A673 (cell line): ENCODE data around the gene ALKAL2. TPM values are rescaled to one million over a fixed set of nuclear protein-coding genes. Genes with fewer than 3 reads are reported as not detected.

Experiments used
- BruUV-seq: library from RNA; stranded (reverse); fragments of 400-500 nt; replicated peaks from 2 replicates; lab custom pipeline; 2021; lab: Mats Ljungman, UMichigan
- CTCF ChIA-PET: fragments of 300-600 bp; sonication (Branson Sonifier 250); formaldehyde crosslinking; loops from one replicate; lab custom pipeline; 2022; ENCODE audit warnings: antibody characterized with exemption; lab: Charles Lee
- POLR2A ChIA-PET: fragments of 300-600 bp; sonication (Branson Sonifier 250); formaldehyde crosslinking; loops from one replicate; lab custom pipeline; 2022; ENCODE audit warnings: antibody characterized with exemption; ENCODE audit not compliant: low non-redundant PET; lab: Charles Lee
- DNase-seq: peaks from one replicate; pipeline ENCODE4 v3.0.0-alpha.2; 2015; ENCODE audit warnings: low spot score
- H3K27ac ChIP-seq: fragments of 200-600 bp; sonication (generic); 2 replicates; pipeline ENCODE4 v1.5.1; 2016; ENCODE audit warnings: mixed run types, low read depth, mild to moderate bottlenecking, mixed read lengths, antibody characterized with exemption, low read length; ENCODE audit not compliant: poor library complexity, severe bottlenecking
- H3K27me3 ChIP-seq: fragments of 200-600 bp; sonication (generic); replicated peaks from 2 replicates; pipeline ENCODE4 v1.6.1; 2017; ENCODE audit warnings: mixed run types, low read depth, mild to moderate bottlenecking, mixed read lengths, antibody characterized with exemption, low read length; ENCODE audit not compliant: insufficient read depth, poor library complexity
- H3K36me3 ChIP-seq: fragments of 200-600 bp; sonication (generic); 2 replicates; pipeline ENCODE4 v1.6.1; 2016; ENCODE audit warnings: mixed run types, mild to moderate bottlenecking, mixed read lengths, antibody characterized with exemption, low read length; ENCODE audit not compliant: insufficient read depth, poor library complexity, severe bottlenecking
- H3K4me1 ChIP-seq: fragments of 200-600 bp; sonication (generic); 2 replicates; pipeline ENCODE4 v1.6.1; 2017; ENCODE audit warnings: mixed run types, mild to moderate bottlenecking, mixed read lengths, antibody characterized with exemption, low read length; ENCODE audit not compliant: insufficient read depth, poor library complexity, severe bottlenecking
- H3K4me3 ChIP-seq: fragments of 200-600 bp; sonication (generic); 2 replicates; pipeline ENCODE4 v1.5.1; 2016; ENCODE audit warnings: low read depth, mixed run types, mild to moderate bottlenecking, mixed read lengths, low read length; ENCODE audit not compliant: poor library complexity, severe bottlenecking
- H3K9me3 ChIP-seq: fragments of 200-600 bp; sonication (generic); 2 replicates; pipeline ENCODE4 v1.6.1; 2016; ENCODE audit warnings: mixed run types, low read depth, mild to moderate bottlenecking, mixed read lengths, antibody characterized with exemption, low read length; ENCODE audit not compliant: poor library complexity, severe bottlenecking
- CTCF ChIP-seq: fragments of 300-800, 200-600 bp; sonication (generic); conservative IDR thresholded peaks from 2 replicates; pipeline ENCODE4 v1.5.1; 2017; ENCODE audit warnings: low read depth, mild to moderate bottlenecking, antibody characterized with exemption, low read length, moderate library complexity, mixed read lengths
- EZH2 ChIP-seq: fragments of 200-600 bp; sonication (generic); IDR thresholded peaks from 2 replicates; pipeline ENCODE4 v1.6.1; 2017; ENCODE audit warnings: borderline replicate concordance, low read depth, mild to moderate bottlenecking, mixed read lengths, antibody characterized with exemption, low read length; ENCODE audit not compliant: poor library complexity, severe bottlenecking
- intact Hi-C: fragments of 100-400 bp; cut with micrococcal nuclease; formaldehyde crosslinking; loops from one replicate; pipeline ENCODE4 v1.10.0; 2022; ENCODE audit not compliant: unreplicated experiment
- total RNA-seq: library from RNA; stranded (reverse); gene quantifications from 2 replicates; pipeline ENCODE4 v1.2.3, GENCODE V29; 2021

Gene ALKAL2
- total RNA-seq, 1 experiment from 2014 or later: not detected

- ChIA-PET CTCF (no interaction called here), POLR2A (no interaction called here)
- Histone ChIP-seq H3K9me3 (no peaks in the 10 kb centered on the region), H3K36me3 (peaks cover 4% of the 10 kb centered on the region), H3K4me1 (no peaks in the 10 kb centered on the region), H3K27me3 (no peaks in the 10 kb centered on the region), H3K27ac (no peak overlapping the region), H3K4me3 (no peak overlapping the region)
- intact Hi-C loops: no loop called here
- TF ChIP-seq CTCF (no peak), EZH2 (no peak)
- DNase-seq: no peak
- BruUV-seq: no TSS peak
These were observed 54.9 kb downstream of the ALKAL2 start for GRCh38 chr2:233030-233429.

- ChIA-PET POLR2A (no interaction called here), CTCF (no interaction called here)
- Histone ChIP-seq H3K4me3 (no peak overlapping the region), H3K4me1 (no peaks in the 10 kb centered on the region), H3K36me3 (peaks cover 4% of the 10 kb centered on the region), H3K27ac (no peak overlapping the region), H3K9me3 (no peaks in the 10 kb centered on the region), H3K27me3 (no peaks in the 10 kb centered on the region)
- BruUV-seq: no TSS peak
- no peak for DNase-seq
- TF ChIP-seq CTCF: no peak
- TF ChIP-seq EZH2: no peak
- intact Hi-C loops: no loop called here
These were observed 56.2 kb downstream of the ALKAL2 start for GRCh38 chr2:231521-232185.

Other genes with a start within 250 kb of the ALKAL2 start
- 1.2 and 2.6 TPM in 2 replicates for gene FAM110C, start 241.6 kb downstream of the ALKAL2 start, total RNA-seq
- gene SH3YL1, start 24.1 kb downstream of the ALKAL2 start, total RNA-seq: 33.0 and 40.8 TPM in 2 replicates
- gene ACP1, start 23.1 kb downstream of the ALKAL2 start, total RNA-seq: 150 and 161 TPM in 2 replicates